ENCODE measurements around the gene VPS13A.

DNA sequence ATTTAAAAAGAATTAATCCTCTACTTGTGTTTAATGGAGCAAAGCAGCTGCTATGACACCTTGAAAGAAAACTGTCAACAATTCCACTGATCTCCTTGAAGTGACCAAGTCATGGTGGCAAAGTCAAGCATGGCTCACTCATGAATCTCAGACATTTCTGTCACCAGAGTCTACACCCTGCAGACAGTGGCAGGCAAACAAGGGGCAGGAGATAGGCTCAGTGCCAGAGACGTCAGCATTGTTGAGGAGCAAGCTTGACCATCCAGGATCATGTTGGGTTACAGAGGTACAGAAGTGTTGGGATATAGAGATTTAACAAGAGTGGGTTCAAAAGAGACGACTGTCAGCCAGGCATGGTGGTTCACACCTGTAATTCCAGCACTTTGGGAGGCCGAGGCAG is 16.1 kb upstream of the VPS13A start:
- no peak for TF ChIP-seq EZH2 (IDR thresholded peaks at IDR 0.05; ENCODE audit: borderline replicate concordance, low read depth, low read length, poor library complexity, severe bottlenecking)
- TF ChIP-seq, protein P1, sequence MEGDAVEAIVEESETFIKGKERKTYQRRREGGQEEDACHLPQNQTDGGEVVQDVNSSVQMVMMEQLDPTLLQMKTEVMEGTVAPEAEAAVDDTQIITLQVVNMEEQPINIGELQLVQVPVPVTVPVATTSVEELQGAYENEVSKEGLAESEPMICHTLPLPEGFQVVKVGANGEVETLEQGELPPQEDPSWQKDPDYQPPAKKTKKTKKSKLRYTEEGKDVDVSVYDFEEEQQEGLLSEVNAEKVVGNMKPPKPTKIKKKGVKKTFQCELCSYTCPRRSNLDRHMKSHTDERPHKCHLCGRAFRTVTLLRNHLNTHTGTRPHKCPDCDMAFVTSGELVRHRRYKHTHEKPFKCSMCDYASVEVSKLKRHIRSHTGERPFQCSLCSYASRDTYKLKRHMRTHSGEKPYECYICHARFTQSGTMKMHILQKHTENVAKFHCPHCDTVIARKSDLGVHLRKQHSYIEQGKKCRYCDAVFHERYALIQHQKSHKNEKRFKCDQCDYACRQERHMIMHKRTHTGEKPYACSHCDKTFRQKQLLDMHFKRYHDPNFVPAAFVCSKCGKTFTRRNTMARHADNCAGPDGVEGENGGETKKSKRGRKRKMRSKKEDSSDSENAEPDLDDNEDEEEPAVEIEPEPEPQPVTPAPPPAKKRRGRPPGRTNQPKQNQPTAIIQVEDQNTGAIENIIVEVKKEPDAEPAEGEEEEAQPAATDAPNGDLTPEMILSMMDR (conservative IDR thresholded peaks at IDR 0.05; ENCODE audit: low read depth, low read length), result no peak
